ENCODE results near the gene TBC1D9B.

TBC1D9B gene

DNA sequence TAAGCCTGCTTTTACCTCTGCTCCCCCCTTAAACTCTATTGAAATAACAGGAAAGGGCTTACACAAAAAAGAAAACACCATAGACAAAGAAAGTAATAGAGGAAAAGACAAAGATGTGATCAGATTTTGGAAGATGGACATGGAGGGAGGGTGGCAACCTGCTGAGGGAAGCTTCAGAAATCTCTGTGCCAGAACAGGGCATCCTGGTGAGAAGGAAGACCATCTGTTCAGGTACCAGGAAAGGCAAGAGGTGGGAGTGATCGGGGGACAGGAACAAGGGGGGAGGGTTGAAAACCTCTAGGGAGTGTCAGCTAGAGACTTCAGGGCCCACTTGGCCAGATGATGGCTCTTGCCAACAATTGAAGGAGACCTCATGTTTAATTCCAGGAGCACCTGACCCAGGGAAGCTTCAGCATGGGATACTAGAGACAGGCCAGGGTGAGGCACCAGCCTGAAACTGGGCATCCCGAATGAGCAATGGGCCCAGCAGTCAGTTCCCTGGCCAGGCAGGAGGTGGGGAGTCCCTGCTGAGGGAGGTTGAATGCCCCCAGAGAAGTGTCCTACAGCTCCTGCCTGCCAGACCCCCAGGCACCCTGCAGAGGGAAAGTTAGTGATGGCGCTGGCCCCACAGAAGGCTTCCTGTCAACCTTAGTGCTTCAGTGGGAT lies 78.8 kb downstream of the TBC1D9B start:
- TF ChIP-seq, protein P1, sequence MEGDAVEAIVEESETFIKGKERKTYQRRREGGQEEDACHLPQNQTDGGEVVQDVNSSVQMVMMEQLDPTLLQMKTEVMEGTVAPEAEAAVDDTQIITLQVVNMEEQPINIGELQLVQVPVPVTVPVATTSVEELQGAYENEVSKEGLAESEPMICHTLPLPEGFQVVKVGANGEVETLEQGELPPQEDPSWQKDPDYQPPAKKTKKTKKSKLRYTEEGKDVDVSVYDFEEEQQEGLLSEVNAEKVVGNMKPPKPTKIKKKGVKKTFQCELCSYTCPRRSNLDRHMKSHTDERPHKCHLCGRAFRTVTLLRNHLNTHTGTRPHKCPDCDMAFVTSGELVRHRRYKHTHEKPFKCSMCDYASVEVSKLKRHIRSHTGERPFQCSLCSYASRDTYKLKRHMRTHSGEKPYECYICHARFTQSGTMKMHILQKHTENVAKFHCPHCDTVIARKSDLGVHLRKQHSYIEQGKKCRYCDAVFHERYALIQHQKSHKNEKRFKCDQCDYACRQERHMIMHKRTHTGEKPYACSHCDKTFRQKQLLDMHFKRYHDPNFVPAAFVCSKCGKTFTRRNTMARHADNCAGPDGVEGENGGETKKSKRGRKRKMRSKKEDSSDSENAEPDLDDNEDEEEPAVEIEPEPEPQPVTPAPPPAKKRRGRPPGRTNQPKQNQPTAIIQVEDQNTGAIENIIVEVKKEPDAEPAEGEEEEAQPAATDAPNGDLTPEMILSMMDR (IDR thresholded peaks at IDR 0.05) = no peak
- Histone ChIP-seq H3K9me3 (no peaks in the 10 kb centered on the region), H3K27me3 (no peaks in the 10 kb centered on the region), H3K4me1 (ENCODE audit: control insufficient read depth in 1 of 2, insufficient read depth in 1 of 2, low read depth in 1 of 2, low read length in 1 of 2) (peaks cover 0 to 6% of the 10 kb centered on the region in 2 experiments), H3K36me3 (peaks cover 100% of the 10 kb centered on the region), H3K27ac (no peak overlapping the region), H3K4me3 (ENCODE audit: low read depth in 1 of 2, low read length in 1 of 2) (no peak overlapping the region)

GRCh38 chr5:179827680-179828079 lies 80.0 kb downstream of the TBC1D9B start:
- peaks cover 0 to 7% of the 10 kb centered on the region in 2 experiments for H3K4me1 ChIP-seq (ENCODE audit: control insufficient read depth in 1 of 2, insufficient read depth in 1 of 2, low read depth in 1 of 2, low read length in 1 of 2)
- H3K27ac ChIP-seq = peak overlapping the region; percentile 62
- H3K4me3 ChIP-seq (ENCODE audit: low read depth in 1 of 2, low read length in 1 of 2) = no peak overlapping the region
- H3K27me3 ChIP-seq = no peaks in the 10 kb centered on the region
- peaks cover 100% of the 10 kb centered on the region for H3K36me3 ChIP-seq
- no peaks in the 10 kb centered on the region for H3K9me3 ChIP-seq
- TF ChIP-seq, protein P1 (IDR thresholded peaks at IDR 0.05) = peak; percentile 9

DNA sequence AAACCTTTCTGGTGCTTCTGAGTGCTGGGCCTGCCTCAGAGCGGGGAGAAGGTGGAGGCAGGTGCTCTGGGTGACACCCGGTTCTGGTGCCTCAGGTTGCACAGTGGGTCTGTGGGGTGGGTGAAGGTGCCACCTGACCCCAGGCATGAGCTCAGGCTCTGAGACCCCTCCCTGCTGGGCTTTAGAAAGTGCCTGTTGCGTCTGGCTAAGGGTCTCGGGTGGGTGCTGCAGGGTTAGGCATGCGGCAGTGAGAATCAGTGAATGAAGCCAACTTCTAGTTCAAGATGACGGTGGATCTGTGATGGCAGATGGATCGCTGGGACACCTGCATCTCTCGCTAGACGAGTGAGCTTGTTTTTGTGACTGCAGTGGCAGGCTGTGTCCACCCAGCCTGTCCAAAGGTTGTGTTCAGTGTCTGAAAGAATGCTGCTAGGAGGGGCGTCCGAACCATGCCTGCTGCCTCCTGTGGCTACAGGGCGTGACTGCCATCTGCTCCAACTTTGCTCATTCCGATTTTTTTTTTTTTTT lies 82.0 kb downstream of the TBC1D9B start:
- H3K9me3 ChIP-seq = no peaks in the 10 kb centered on the region

DNA sequence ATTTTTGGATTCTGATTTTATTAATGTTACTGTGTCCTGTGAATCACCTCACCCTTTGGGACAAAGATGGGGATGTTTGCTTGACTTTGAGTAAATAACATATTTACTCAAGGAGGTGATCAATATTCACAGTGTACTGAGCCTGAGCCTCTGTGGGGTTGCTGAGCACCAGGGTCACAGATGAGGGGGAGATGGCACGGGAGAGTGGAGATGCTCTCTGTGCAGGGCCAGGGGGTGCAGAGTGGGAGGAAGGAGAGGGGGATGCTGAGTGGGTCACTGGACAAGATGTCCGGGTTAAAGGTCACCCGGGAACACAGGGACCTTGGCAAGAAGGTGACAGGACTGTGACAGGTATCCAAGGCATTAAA lies 83.0 kb downstream of the TBC1D9B start:
- TF ChIP-seq, protein P1 (IDR thresholded peaks at IDR 0.05) = no peak
- H3K27me3 ChIP-seq = no peaks in the 10 kb centered on the region
- H3K27ac ChIP-seq = no peak overlapping the region
- H3K36me3 ChIP-seq = peaks cover 72% of the 10 kb centered on the region
- no peaks in the 10 kb centered on the region for H3K9me3 ChIP-seq
- H3K4me1 ChIP-seq (ENCODE audit: control insufficient read depth in 1 of 2, insufficient read depth in 1 of 2, low read depth in 1 of 2, low read length in 1 of 2) = peaks cover 18 to 30% of the 10 kb centered on the region in 2 experiments
- no peak overlapping the region for H3K4me3 ChIP-seq (ENCODE audit: low read depth in 1 of 2, low read length in 1 of 2)

More for the DNA sequence above, 82.0 kb downstream of the TBC1D9B start:
- Histone ChIP-seq H3K27me3 (no peaks in the 10 kb centered on the region), H3K4me1 (ENCODE audit: control insufficient read depth in 1 of 2, insufficient read depth in 1 of 2, low read depth in 1 of 2, low read length in 1 of 2) (peaks cover 9 to 20% of the 10 kb centered on the region in 2 experiments), H3K36me3 (peaks cover 82% of the 10 kb centered on the region), H3K27ac (no peak overlapping the region), H3K4me3 (ENCODE audit: low read depth in 1 of 2, low read length in 1 of 2) (no peak overlapping the region)
- TF ChIP-seq, protein P1 (IDR thresholded peaks at IDR 0.05) = no peak

DNA sequence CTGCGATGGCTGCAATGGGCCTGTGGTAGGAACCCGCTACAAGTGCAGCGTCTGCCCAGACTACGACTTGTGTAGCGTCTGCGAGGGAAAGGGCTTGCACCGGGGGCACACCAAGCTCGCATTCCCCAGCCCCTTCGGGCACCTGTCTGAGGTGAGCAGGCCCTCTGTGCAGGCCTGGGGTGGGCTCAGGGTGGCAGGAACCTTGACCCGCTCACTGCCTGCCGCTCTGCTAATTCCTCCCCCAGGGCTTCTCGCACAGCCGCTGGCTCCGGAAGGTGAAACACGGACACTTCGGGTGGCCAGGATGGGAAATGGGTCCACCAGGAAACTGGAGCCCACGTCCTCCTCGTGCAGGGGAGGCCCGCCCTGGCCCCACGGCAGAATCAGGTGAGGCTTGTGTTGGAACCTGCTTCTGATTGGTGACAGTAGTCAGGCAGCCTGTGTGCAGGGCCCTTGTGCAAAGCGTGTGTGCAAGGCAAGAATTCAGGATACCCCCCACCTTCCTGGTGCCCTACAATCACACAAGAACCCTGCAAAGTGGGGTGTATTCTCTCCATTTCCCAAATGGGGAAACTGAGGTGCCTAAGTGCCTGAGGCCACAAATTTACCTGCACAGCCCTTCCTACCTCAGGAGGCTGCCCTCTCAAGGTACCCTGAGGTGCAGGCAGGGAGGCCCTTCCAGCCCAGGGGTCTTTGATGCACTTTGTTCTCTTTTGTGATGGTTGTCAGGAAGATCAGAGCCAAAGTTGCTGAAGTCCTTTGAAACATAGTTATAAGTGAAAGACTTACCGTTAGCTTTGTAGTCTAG lies 83.6 kb downstream of the TBC1D9B start:
- Histone ChIP-seq H3K9me3 (no peaks in the 10 kb centered on the region), H3K4me1 (ENCODE audit: control insufficient read depth in 1 of 2, insufficient read depth in 1 of 2, low read depth in 1 of 2, low read length in 1 of 2) (peaks cover 23 to 36% of the 10 kb centered on the region in 2 experiments), H3K4me3 (ENCODE audit: low read depth in 1 of 2, low read length in 1 of 2) (no peak overlapping the region), H3K27ac (no peak overlapping the region), H3K27me3 (no peaks in the 10 kb centered on the region), H3K36me3 (peaks cover 66% of the 10 kb centered on the region)
- TF ChIP-seq, protein P1 (IDR thresholded peaks at IDR 0.05) = no peak

All from neutrophil (primary cell).